Astrocyte of the cerebellum (primary cell): ENCODE data around the gene CD200R1.
A peak's percentile ranks its signal among the peaks of the same experiment; 100 is the strongest.

Experiments used
- DNase-seq: peaks from one replicate; pipeline ENCODE4 v3.0.0-alpha.2; 2011; ENCODE audit warnings: low read depth
- H3K4me3 ChIP-seq: 2 replicates; pipeline ENCODE4 v1.5.1; 2011; ENCODE audit warnings: mild to moderate bottlenecking, low read depth, low read length, moderate library complexity
- CTCF ChIP-seq: IDR thresholded peaks from 2 replicates; pipeline ENCODE4 v1.5.1; 2012; ENCODE audit warnings: low read length, low read depth, moderate library complexity, mild to moderate bottlenecking; ENCODE audit errors: missing control alignments
- in situ Hi-C: cut with HindIII; loops from 2 replicates; pipeline ENCODE4 v1.10.0; 2017; ENCODE audit warnings: low sequenced_read_pairs

CD200R1 gene

GRCh38 chr3:112974894-112975293, at the start of gene CD200R1:
TSS of gene CD200R1 (minus strand) at chr3:112975103. CDS start at chr3:112974857, 246 bp downstream.
- no peak within 1 kb of the TSS for H3K4me3 ChIP-seq
- no peak for DNase-seq
- in situ Hi-C loops: loop anchor here (25.0 kb wide), 1 partner anchor 338 kb away; the partner anchor contains the start of gene CCDC80
- no peak for TF ChIP-seq CTCF

- TF ChIP-seq CTCF: no peak
- DNase-seq: no peak
- in situ Hi-C loops: no loop called here
Measured at GRCh38 chr3:113021471-113021870, 46.6 kb upstream of the CD200R1 start.

GRCh38 chr3:113019182-113020137, 44.6 kb upstream of the CD200R1 start:
- peak; percentile 78 for DNase-seq
- in situ Hi-C loops: no loop called here
- peak overlapping the region; percentile 87 for H3K4me3 ChIP-seq
- no peak for TF ChIP-seq CTCF

More at GRCh38 chr3:113021471-113021870, 46.6 kb upstream of the CD200R1 start:
- no peak overlapping the region for H3K4me3 ChIP-seq

- TF ChIP-seq CTCF: no peak
- in situ Hi-C loops: no loop called here
- DNase-seq: no peak
- peak overlapping the region; percentile 87 for H3K4me3 ChIP-seq
Measured at GRCh38 chr3:113018536-113019181, 43.8 kb upstream of the CD200R1 start.

- no peak for TF ChIP-seq CTCF
- no peak overlapping the region for H3K4me3 ChIP-seq
- DNase-seq: no peak
- in situ Hi-C loops: no loop called here
Measured at GRCh38 chr3:113013593-113013992, 38.7 kb upstream of the CD200R1 start.

- H3K4me3 ChIP-seq: no peak overlapping the region
- in situ Hi-C loops: no loop called here
- TF ChIP-seq CTCF: no peak
- no peak for DNase-seq
Measured at GRCh38 chr3:113008117-113008516, 33.2 kb upstream of the CD200R1 start.
